H1 (cell line): ENCODE measurements around the gene FAH. TPM values are rescaled to one million over a fixed set of nuclear protein-coding genes. Genes with fewer than 3 reads are reported as not detected.

Experiments
- CTCF ChIA-PET: fragments of 300-600 bp; sonication (Branson Sonifier 250); formaldehyde crosslinking; loops from one replicate; lab custom pipeline; 2021; ENCODE audit not compliant: partially characterized antibody; lab: Charles Lee
- POLR2A ChIA-PET: fragments of 300-600 bp; sonication (Branson Sonifier 250); formaldehyde crosslinking; loops from one replicate; lab custom pipeline; 2021; ENCODE audit warnings: inconsistent platforms; ENCODE audit not compliant: partially characterized antibody; lab: Charles Lee
- DNase-seq, 2 experiments: peaks; one replicate each; pipeline versions ENCODE4 v3.0.0 to v3.0.0-alpha.2; 2010 to 2022; ENCODE audit warnings: low spot score in 2 of 2, low read depth in 1 of 2, mixed read lengths in 1 of 2
- FAIRE-seq: peaks from 2 replicates; lab custom pipeline; 2011; peaks lifted over from hg19 to GRCh38; lab: Jason Lieb, UNC
- H2AFZ ChIP-seq: 2 replicates; pipeline ENCODE4 v1.8.1; 2012; ENCODE audit warnings: low read length, inconsistent platforms
- H2AK5ac ChIP-seq: 2 replicates; pipeline ENCODE4 v1.6.1; 2013; ENCODE audit warnings: low read depth, low read length
- H2BK120ac ChIP-seq: replicated peaks from 2 replicates; pipeline ENCODE3; 2013; ENCODE audit warnings: low read depth, low read length, inconsistent platforms
- H2BK12ac ChIP-seq: 2 replicates; pipeline ENCODE4 v1.6.1; 2013; ENCODE audit warnings: low read depth, low read length
- H2BK15ac ChIP-seq: 2 replicates; pipeline ENCODE4 v1.6.1; 2013; ENCODE audit warnings: low read length
- H2BK20ac ChIP-seq: 2 replicates; pipeline ENCODE4 v1.6.1; 2013; ENCODE audit warnings: low read length
- H2BK5ac ChIP-seq: 2 replicates; pipeline ENCODE4 v1.6.1; 2013; ENCODE audit warnings: low read depth, low read length
- H3K14ac ChIP-seq: 2 replicates; pipeline ENCODE4 v1.6.1; 2013; ENCODE audit warnings: inconsistent platforms; ENCODE audit not compliant: insufficient read length
- H3K18ac ChIP-seq: 2 replicates; pipeline ENCODE4 v1.6.1; 2013; ENCODE audit warnings: low read length; ENCODE audit errors: extremely low read depth
- H3K23ac ChIP-seq: 2 replicates; pipeline ENCODE4 v1.6.1; 2013; ENCODE audit warnings: inconsistent platforms; ENCODE audit not compliant: insufficient read length
- H3K23me2 ChIP-seq: 2 replicates; pipeline ENCODE4 v1.6.1; 2013; ENCODE audit warnings: low read depth, low read length
- H3K27ac ChIP-seq: 2 replicates; pipeline ENCODE4 v1.6.1; 2011; ENCODE audit warnings: low read depth, low read length, inconsistent platforms
- H3K27me3 ChIP-seq, 4 experiments: replicated peaks in 1 of 4; 1 replicate in 1 of 4; 2 replicates in 3 of 4; pipeline versions ENCODE4 v1.6.1 to v1.8.1; 2011 to 2013; ENCODE audit warnings: low read length in 3 of 4, mild to moderate bottlenecking in 3 of 4, inconsistent platforms in 2 of 4, mixed read lengths in 2 of 4, moderate library complexity in 1 of 4; ENCODE audit not compliant: control insufficient read depth in 3 of 4, insufficient read depth in 3 of 4; ENCODE audit errors: extremely low read depth in 1 of 4
- H3K36me3 ChIP-seq, 4 experiments: 2 replicates each; pipeline versions ENCODE4 v1.6.1 to v1.8.1; 2011 to 2013; ENCODE audit warnings: mild to moderate bottlenecking in 4 of 4, low read length in 3 of 4, moderate library complexity in 2 of 4, control low read depth in 1 of 4, inconsistent platforms in 1 of 4; ENCODE audit not compliant: insufficient read depth in 4 of 4, control insufficient read depth in 2 of 4
- H3K4ac ChIP-seq: replicated peaks from 2 replicates; pipeline ENCODE3; 2013; ENCODE audit warnings: low read length, low read depth, mixed read lengths, inconsistent platforms; ENCODE audit not compliant: insufficient read length
- H3K4me1 ChIP-seq, 4 experiments: replicated peaks in 1 of 4; 1 replicate in 1 of 4; 2 replicates in 3 of 4; pipeline versions ENCODE4 v1.6.1 to v1.8.1; 2011 to 2013; ENCODE audit warnings: low read length in 3 of 4, inconsistent platforms in 2 of 4, mixed read lengths in 1 of 4; ENCODE audit not compliant: insufficient read depth in 4 of 4, control insufficient read depth in 3 of 4
- H3K4me2 ChIP-seq, 2 experiments: 2 replicates each; pipeline versions ENCODE4 v1.6.1 to v1.8.1; 2011 to 2013; ENCODE audit warnings: low read depth in 2 of 2, low read length in 2 of 2, control low read depth in 1 of 2, inconsistent platforms in 1 of 2, mild to moderate bottlenecking in 1 of 2; ENCODE audit not compliant: insufficient read depth in 1 of 2
- H3K4me3 ChIP-seq, 4 experiments: fragments of 200-600, 300-600 bp in 1 of 4; sonication (generic), shearing (Covaris generic), sonication (Bioruptor Twin) in 1 of 4; 2 replicates each; pipeline versions ENCODE4 v1.5.1 to v1.8.1; 2011 to 2016; ENCODE audit warnings: low read length in 4 of 4, low read depth in 3 of 4, control low read depth in 2 of 4, inconsistent platforms in 2 of 4, mild to moderate bottlenecking in 2 of 4, mixed read lengths in 1 of 4, moderate library complexity in 1 of 4; ENCODE audit not compliant: insufficient read depth in 2 of 4; ENCODE audit errors: extremely low read depth in 1 of 4
- H3K56ac ChIP-seq: replicated peaks from 2 replicates; pipeline ENCODE3; 2013; ENCODE audit warnings: low read depth, mild to moderate bottlenecking, mixed read lengths, low read length, inconsistent platforms; ENCODE audit not compliant: insufficient read length
- H3K79me1 ChIP-seq: 2 replicates; pipeline ENCODE4 v1.6.1; 2013; ENCODE audit warnings: low read depth, low read length, control low read depth
- H3K79me2 ChIP-seq, 2 experiments: 2 replicates each; pipeline versions ENCODE4 v1.6.1 to v1.8.1; 2012 to 2013; ENCODE audit warnings: low read length in 2 of 2, mild to moderate bottlenecking in 2 of 2, inconsistent platforms in 1 of 2; ENCODE audit not compliant: insufficient read depth in 2 of 2, control insufficient read depth in 1 of 2
- H3K9ac ChIP-seq, 4 experiments: replicated peaks in 1 of 4; 1 replicate in 1 of 4; 2 replicates in 3 of 4; pipeline versions ENCODE4 v1.6.1 to v1.8.1; 2011 to 2013; ENCODE audit warnings: low read depth in 3 of 4, low read length in 3 of 4, control low read depth in 2 of 4, mild to moderate bottlenecking in 2 of 4, moderate library complexity in 2 of 4, inconsistent platforms in 1 of 4; ENCODE audit errors: extremely low read depth in 1 of 4
- H3K9me3 ChIP-seq, 2 experiments: 2 replicates each; pipeline versions ENCODE4 v1.6.1 to v1.8.1; 2012 to 2013; ENCODE audit warnings: mild to moderate bottlenecking in 2 of 2, moderate library complexity in 2 of 2, control low read depth in 1 of 2, inconsistent platforms in 1 of 2, low read depth in 1 of 2, low read length in 1 of 2, mixed read lengths in 1 of 2; ENCODE audit not compliant: insufficient read depth in 2 of 2
- H4K20me1 ChIP-seq, 2 experiments: replicated peaks in 1 of 2; 2 replicates each; pipeline versions ENCODE3 to v1.8.1; 2011 to 2013; ENCODE audit warnings: inconsistent platforms in 2 of 2, low read length in 2 of 2, mild to moderate bottlenecking in 1 of 2; ENCODE audit not compliant: insufficient read depth in 2 of 2, control insufficient read depth in 1 of 2
- H4K5ac ChIP-seq: 2 replicates; pipeline ENCODE4 v1.6.1; 2013; ENCODE audit warnings: low read length, low read depth, mixed read lengths, inconsistent platforms; ENCODE audit not compliant: insufficient read length
- H4K8ac ChIP-seq: 2 replicates; pipeline ENCODE4 v1.8.0; 2013; ENCODE audit warnings: mild to moderate bottlenecking, moderate library complexity, low read length, inconsistent platforms; ENCODE audit not compliant: insufficient read depth; ENCODE audit errors: extremely low read depth
- H4K91ac ChIP-seq: replicated peaks from 2 replicates; pipeline ENCODE3; 2013; ENCODE audit warnings: low read length, mixed read lengths, inconsistent platforms; ENCODE audit not compliant: insufficient read length
- CEBPB ChIP-seq: IDR thresholded peaks from 2 replicates; pipeline ENCODE4 v1.6.1; 2012; ENCODE audit warnings: low read depth, low read length
- CREB1 ChIP-seq: IDR thresholded peaks from 2 replicates; pipeline ENCODE4 v1.6.1; 2012; ENCODE audit warnings: inconsistent platforms
- GTF2F1 ChIP-seq: IDR thresholded peaks from 2 replicates; pipeline ENCODE4 v1.6.1; 2012; ENCODE audit warnings: low read depth, low read length, improper control_type of control experiment, borderline replicate concordance
- HDAC6 ChIP-seq: IDR thresholded peaks from one replicate; pipeline ENCODE4 v1.7.1; 2012; ENCODE audit warnings: low read depth, mild to moderate bottlenecking, inconsistent platforms, low read length, moderate library complexity
- SIN3A ChIP-seq, 2 experiments: IDR thresholded peaks in 1 of 2; conservative IDR thresholded peaks in 1 of 2; 2 replicates each; pipeline ENCODE4 v1.6.1; 2011 to 2012; ENCODE audit warnings: low read length in 2 of 2, improper control_type of control experiment in 1 of 2, low read depth in 1 of 2, mild to moderate bottlenecking in 1 of 2
- WGBS, 2 experiments: shearing (Covaris generic) in 1 of 2; methylation state at CpG; one replicate each; pipeline versions ENCODE4 v1.1.6 to v1.1.7; 2013 to 2015; ENCODE audit warnings: low lambda C conversion rate in 2 of 2, mixed read lengths in 2 of 2, inconsistent platforms in 1 of 2, low coverage in 1 of 2, missing lambda C conversion rate in 1 of 2; ENCODE audit not compliant: insufficient replicate concordance in 2 of 2, insufficient coverage in 1 of 2, insufficient read length in 1 of 2; ENCODE audit errors: extremely low coverage in 1 of 2, missing lambda C conversion rate in 1 of 2; 5-methylcytosine and 5-hydroxymethylcytosine counted together
- polyA plus RNA-seq, 7 experiments: library from polyadenylated mRNA; depleted of rRNA in 3 of 7; stranded (reverse) in 5 of 7; unstranded in 2 of 7; fragments of >200 nt in 5 of 7; fragments of 200-250 nt in 2 of 7; gene quantifications; 1 replicate in 5 of 7; 2 replicates in 1 of 7; 4 replicates in 1 of 7; pipeline versions ENCODE4 v1.2.1 to v1.2.3, GENCODE V29; 2011 to 2013; ENCODE audit warnings: missing spikeins in 2 of 7, mixed read lengths in 2 of 7
- total RNA-seq: library from RNA; stranded (reverse); fragmentation: NEBNext Ultra II Directional; extraction: Animal tissue kit (Norgen Biotek cat#: 25700); gene quantifications from 2 replicates; pipeline ENCODE4 v1.2.1, GENCODE V29; 2021
- TF ChIP-seq, protein P1 (sequence below): IDR thresholded peaks from 2 replicates; pipeline ENCODE4 v1.6.1; 2011; ENCODE audit warnings: low read length, improper control_type of control experiment

FAH gene
- total and polyA plus RNA-seq, 2 of the 8 experiments (the other 6 are each of a cell fraction or from before 2014, with no cell fraction given), result 20.0 to 21.7 TPM

DNA sequence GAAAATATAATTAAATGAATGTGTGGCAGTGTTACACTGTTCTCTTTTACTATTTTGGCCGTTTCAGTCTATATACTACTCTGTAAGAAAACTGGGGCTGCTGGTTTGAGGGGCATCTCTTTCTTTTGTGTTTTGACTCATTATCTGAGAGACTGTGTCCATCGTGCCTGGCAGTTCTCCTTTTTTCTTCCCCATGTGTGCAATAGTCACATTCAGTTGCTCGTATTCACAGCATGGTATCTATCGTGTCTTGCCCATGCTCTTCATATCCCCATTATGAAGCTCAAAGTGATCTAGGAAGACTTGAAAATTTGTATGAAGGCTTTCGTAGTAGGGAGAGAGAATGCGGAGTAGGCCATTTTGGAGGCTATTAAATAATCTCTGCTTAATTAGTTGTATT lies 29.8 kb upstream of the FAH start:
- Histone ChIP-seq H3K23ac (no peak overlapping the region), H2BK20ac (no peak overlapping the region), H3K4me1 (no peaks in the 10 kb centered on the region), H3K4me3 (no peak overlapping the region), H3K18ac (no peak overlapping the region), H3K14ac (no peak overlapping the region), H4K20me1 (peaks cover 2 to 4% of the 10 kb centered on the region in 2 experiments), H2BK15ac (no peak overlapping the region), H3K56ac (no peak overlapping the region), H2BK120ac (no peak overlapping the region), H2AK5ac (no peak overlapping the region), H3K9me3 (no peaks in the 10 kb centered on the region), H4K8ac (no peak overlapping the region), H3K4ac (no peak overlapping the region), H3K23me2 (no peaks in the 10 kb centered on the region), H3K79me2 (peaks cover 0 to 39% of the 10 kb centered on the region in 2 experiments; a peak in 2 of 4 replicates), H3K27ac (no peak overlapping the region), H2AFZ (no peak overlapping the region), H3K9ac (no peak overlapping the region), H3K36me3 (peaks cover 4 to 26% (median 13%) of the 10 kb centered on the region in 4 experiments; a peak in 5 of 8 replicates), H3K79me1 (no peaks in the 10 kb centered on the region; the same call in 1 of the 2 replicates), H3K4me2 (no peak overlapping the region), H4K5ac (no peak overlapping the region), H2BK5ac (no peak overlapping the region), H3K27me3 (no peaks in the 10 kb centered on the region), H4K91ac (no peak overlapping the region), H2BK12ac (no peak overlapping the region)
- no peak for DNase-seq
- FAIRE-seq, result no peak
- POLR2A ChIA-PET, result interaction anchor here (0.7 kb wide), 1 partner anchor 471 kb away, joined by 3 read pairs; no protein-coding TSS in a partner anchor
- CTCF ChIA-PET, result interaction anchor here (1.1 to 2.5 kb wide), 4 partner anchors 10 to 50 kb away, joined by 3 to 6 read pairs (median 5); no protein-coding TSS in a partner anchor
- 91% methylated on average over 6 of the region's 6 CpGs; no CpG with 5 or more reads in 1 of the 2 experiments for WGBS, 2 experiments
- TF ChIP-seq CEBPB (no peak), SIN3A (conservative IDR thresholded peaks at IDR 0.05 in 1 of 2, IDR thresholded peaks at IDR 0.05 in 1 of 2; ENCODE audit: low read depth in 1 of 2, low read length in 2 of 2) (no peak), GTF2F1 (no peak), CREB1 (no peak), HDAC6 (no peak)
- TF ChIP-seq, protein P1, sequence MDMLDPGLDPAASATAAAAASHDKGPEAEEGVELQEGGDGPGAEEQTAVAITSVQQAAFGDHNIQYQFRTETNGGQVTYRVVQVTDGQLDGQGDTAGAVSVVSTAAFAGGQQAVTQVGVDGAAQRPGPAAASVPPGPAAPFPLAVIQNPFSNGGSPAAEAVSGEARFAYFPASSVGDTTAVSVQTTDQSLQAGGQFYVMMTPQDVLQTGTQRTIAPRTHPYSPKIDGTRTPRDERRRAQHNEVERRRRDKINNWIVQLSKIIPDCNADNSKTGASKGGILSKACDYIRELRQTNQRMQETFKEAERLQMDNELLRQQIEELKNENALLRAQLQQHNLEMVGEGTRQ, result no peak
